ENCODE data around the gene HTR2C. TPM values are rescaled to one million over a fixed set of nuclear protein-coding genes. Genes with fewer than 3 reads are reported as not detected.

Gene HTR2C
- total RNA-seq, result not detected
- long read RNA-seq, result 0 reads

DNA sequence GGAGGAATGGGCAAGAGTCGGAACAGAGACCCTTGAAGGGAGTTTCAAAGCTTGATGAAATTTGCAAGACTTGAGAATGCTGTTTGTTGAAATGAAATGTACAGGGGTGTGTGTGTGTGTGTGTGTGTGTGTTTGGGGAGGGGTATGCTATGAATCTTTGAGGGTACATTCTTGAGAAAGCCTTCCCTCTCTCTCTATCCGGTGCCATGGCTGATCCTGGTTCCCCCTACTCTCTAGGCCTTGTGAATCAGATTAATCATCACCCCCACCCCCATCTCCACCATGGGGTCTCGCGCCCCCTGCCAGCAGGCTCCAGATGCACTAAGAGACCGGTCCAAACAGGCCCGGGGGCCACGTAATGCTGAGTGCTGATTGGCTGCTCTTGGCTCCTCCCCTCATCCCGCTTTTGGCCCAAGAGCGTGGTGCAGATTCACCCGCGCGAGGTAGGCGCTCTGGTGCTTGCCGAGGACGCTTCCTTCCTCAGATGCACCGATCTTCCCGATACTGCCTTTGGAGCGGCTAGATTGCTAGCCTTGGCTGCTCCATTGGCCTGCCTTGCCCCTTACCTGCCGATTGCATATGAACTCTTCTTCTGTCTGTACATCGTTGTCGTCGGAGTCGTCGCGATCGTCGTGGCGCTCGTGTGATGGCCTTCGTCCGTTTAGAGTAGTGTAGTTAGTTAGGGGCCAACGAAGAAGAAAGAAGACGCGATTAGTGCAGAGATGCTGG, at the start of gene HTR2C:
TSS of gene HTR2C (plus strand) at position 441 of the 729 bp plus-strand sequence. CDS start 142,851 bp downstream, outside the sequence.
- DNase-seq (no peak), ATAC-seq (no peak)
- Histone ChIP-seq H3K4me3 (no peak within 1 kb of the TSS), H3K4me1 (no peaks in the 10 kb centered on the region), H3K27ac (no peak within 1 kb of the TSS), H3K9me3 (no peaks in the 10 kb centered on the region), H3K27me3 (peaks cover 20% of the 10 kb centered on the region), H3K36me3 (no peaks in the 10 kb centered on the region)
- intact Hi-C loops (cut with DNase I), result no loop called here
- TF ChIP-seq, protein P1, sequence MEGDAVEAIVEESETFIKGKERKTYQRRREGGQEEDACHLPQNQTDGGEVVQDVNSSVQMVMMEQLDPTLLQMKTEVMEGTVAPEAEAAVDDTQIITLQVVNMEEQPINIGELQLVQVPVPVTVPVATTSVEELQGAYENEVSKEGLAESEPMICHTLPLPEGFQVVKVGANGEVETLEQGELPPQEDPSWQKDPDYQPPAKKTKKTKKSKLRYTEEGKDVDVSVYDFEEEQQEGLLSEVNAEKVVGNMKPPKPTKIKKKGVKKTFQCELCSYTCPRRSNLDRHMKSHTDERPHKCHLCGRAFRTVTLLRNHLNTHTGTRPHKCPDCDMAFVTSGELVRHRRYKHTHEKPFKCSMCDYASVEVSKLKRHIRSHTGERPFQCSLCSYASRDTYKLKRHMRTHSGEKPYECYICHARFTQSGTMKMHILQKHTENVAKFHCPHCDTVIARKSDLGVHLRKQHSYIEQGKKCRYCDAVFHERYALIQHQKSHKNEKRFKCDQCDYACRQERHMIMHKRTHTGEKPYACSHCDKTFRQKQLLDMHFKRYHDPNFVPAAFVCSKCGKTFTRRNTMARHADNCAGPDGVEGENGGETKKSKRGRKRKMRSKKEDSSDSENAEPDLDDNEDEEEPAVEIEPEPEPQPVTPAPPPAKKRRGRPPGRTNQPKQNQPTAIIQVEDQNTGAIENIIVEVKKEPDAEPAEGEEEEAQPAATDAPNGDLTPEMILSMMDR (IDR thresholded peaks at IDR 0.05), result no peak

GRCh38 chrX:114580336-114580735, 3.5 kb upstream of the HTR2C start:
- TF ChIP-seq, protein P1 (IDR thresholded peaks at IDR 0.05), result no peak
- H3K9me3 ChIP-seq, result no peaks in the 10 kb centered on the region
- intact Hi-C loops (cut with DNase I), result no loop called here

GRCh38 chrX:114581528-114582263, 2.2 kb upstream of the HTR2C start:
- Histone ChIP-seq H3K27ac (no peak overlapping the region), H3K27me3 (peaks cover 20% of the 10 kb centered on the region), H3K4me3 (no peak overlapping the region), H3K9me3 (no peaks in the 10 kb centered on the region), H3K4me1 (no peaks in the 10 kb centered on the region), H3K36me3 (no peaks in the 10 kb centered on the region)
- DNase-seq (no peak), ATAC-seq (no peak)
- TF ChIP-seq, protein P1 (IDR thresholded peaks at IDR 0.05), result no peak
- intact Hi-C loops (cut with DNase I), result no loop called here

More at GRCh38 chrX:114580336-114580735, 3.5 kb upstream of the HTR2C start:
- no peaks in the 10 kb centered on the region for H3K4me1 ChIP-seq
- no peak overlapping the region for H3K27ac ChIP-seq
- H3K27me3 ChIP-seq, result peaks cover 20% of the 10 kb centered on the region
- H3K4me3 ChIP-seq, result no peak overlapping the region
- DNase-seq (no peak), ATAC-seq (no peak)
- H3K36me3 ChIP-seq, result no peaks in the 10 kb centered on the region

DNA sequence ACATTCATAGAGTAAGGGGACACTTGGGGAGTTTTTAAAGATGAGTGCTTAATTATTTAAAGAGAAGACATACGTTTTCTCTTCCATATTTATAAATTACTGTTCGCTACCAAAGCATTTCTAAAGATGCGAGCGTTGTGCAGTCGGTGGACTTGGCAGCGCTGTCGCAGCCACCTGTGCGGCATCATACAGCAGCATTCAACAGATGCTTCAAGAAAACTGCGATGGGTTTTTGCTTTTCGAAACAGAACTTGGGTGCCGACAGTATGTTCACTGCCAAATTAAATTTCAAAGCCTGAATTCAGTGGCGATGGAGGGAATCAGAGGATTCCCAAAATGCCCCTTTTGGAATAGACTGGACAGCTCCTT, 1.6 kb upstream of the HTR2C start:
- no peak for ATAC-seq
- Histone ChIP-seq H3K4me1 (no peaks in the 10 kb centered on the region), H3K27me3 (peaks cover 20% of the 10 kb centered on the region)

GRCh38 chrX:114582698-114583395, 1.0 kb upstream of the HTR2C start:
- peaks cover 20% of the 10 kb centered on the region for H3K27me3 ChIP-seq
- ATAC-seq (no peak), DNase-seq (no peak)
- intact Hi-C loops (cut with DNase I), result no loop called here
- H3K27ac ChIP-seq, result no peak overlapping the region
- no peaks in the 10 kb centered on the region for H3K36me3 ChIP-seq
- H3K4me3 ChIP-seq, result no peak overlapping the region
- TF ChIP-seq, protein P1 (IDR thresholded peaks at IDR 0.05), result no peak
- H3K4me1 ChIP-seq, result no peaks in the 10 kb centered on the region
- no peaks in the 10 kb centered on the region for H3K9me3 ChIP-seq

More for the DNA sequence above, 1.6 kb upstream of the HTR2C start:
- H3K4me3 ChIP-seq, result no peak overlapping the region
- intact Hi-C loops (cut with DNase I), result no loop called here
- TF ChIP-seq, protein P1 (IDR thresholded peaks at IDR 0.05), result no peak
- no peaks in the 10 kb centered on the region for H3K9me3 ChIP-seq
- H3K27ac ChIP-seq, result no peak overlapping the region
- H3K36me3 ChIP-seq, result no peaks in the 10 kb centered on the region
- DNase-seq, result no peak
